Activated T-helper 1 cell treated with Interleukin-2 at 50 U/mL for 16 hours (primary cell): ENCODE measurements around the gene SKIL.
"Not testable (repeated sequence)": the region's sequence is repeated elsewhere in the genome, so short reads cannot be mapped to it uniquely, and the experiment has no call there.

Experiments
- DNase-seq: peaks from one replicate; pipeline ENCODE4 v3.0.0-alpha.2; 2020; ENCODE audit warnings: low read depth

The SKIL gene, protein sequence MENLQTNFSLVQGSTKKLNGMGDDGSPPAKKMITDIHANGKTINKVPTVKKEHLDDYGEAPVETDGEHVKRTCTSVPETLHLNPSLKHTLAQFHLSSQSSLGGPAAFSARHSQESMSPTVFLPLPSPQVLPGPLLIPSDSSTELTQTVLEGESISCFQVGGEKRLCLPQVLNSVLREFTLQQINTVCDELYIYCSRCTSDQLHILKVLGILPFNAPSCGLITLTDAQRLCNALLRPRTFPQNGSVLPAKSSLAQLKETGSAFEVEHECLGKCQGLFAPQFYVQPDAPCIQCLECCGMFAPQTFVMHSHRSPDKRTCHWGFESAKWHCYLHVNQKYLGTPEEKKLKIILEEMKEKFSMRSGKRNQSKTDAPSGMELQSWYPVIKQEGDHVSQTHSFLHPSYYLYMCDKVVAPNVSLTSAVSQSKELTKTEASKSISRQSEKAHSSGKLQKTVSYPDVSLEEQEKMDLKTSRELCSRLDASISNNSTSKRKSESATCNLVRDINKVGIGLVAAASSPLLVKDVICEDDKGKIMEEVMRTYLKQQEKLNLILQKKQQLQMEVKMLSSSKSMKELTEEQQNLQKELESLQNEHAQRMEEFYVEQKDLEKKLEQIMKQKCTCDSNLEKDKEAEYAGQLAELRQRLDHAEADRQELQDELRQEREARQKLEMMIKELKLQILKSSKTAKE

DNA sequence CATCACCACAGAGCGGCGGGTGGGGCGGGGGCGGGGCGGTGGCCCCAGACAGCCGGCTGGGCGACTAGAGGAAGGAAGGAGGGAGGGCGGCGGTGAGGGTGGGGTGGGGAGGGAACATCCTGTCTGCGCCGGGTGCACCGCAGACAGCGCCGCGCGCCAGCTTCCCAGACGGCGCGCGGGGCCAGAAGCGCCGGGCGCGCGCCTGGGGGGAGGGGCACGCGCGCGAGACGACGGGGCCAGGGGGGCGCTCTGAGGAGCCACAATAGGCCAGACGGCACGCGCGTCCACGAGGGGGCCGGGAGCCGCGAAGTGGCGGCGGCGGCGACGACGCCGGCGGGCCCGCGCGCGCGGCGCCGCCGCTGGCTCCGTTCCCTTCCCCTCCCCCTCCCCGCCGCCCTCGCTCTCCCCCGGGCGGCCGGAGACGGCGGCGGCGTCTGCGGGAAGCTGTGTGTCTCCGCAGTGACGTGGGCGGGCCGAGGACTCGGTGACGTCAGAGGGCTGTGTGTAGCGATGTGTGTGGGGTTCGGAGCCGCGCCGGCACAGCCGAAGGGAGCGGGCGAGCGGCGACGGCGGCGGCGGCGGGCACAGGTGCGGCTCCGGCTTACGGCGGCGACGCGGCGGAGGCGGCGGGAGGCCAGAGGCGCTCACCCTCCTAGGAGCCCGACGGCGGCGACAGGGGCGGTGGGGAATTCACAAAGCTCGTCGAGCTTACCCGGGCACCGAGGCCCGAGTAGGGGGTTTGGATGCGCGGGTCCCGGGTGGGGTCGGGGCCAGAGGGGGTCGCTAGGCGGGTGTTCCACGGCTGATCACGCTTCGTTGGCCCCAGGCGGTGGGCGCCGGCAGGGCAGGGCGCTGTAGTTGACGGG, at the start of gene SKIL:
Gene SKIL, plus strand, starts transcription at position 540 of the 866 bp plus-strand sequence. CDS start 2,617 bp downstream, outside the sequence.
- DNase-seq, result peak; percentile 93

DNA sequence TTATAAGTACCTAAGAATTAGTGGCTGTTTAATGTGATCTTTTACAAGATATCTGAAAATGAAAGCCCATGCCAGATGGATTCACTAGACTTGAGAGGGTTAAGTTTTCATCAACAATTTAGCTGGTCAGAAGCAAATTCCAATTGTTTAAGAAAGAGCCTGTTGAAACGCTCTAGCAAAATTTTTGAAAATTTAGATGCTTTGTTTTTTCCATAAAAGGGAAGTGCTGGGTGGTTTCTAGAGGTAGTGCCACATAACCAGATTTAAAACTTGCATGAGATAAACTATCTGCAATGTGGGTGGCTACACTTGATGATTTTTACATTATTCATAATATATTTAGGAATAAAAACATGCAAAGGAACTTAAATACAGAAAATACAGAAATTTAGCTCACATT, 48.5 kb upstream of the SKIL start:
- no peak for DNase-seq

DNA sequence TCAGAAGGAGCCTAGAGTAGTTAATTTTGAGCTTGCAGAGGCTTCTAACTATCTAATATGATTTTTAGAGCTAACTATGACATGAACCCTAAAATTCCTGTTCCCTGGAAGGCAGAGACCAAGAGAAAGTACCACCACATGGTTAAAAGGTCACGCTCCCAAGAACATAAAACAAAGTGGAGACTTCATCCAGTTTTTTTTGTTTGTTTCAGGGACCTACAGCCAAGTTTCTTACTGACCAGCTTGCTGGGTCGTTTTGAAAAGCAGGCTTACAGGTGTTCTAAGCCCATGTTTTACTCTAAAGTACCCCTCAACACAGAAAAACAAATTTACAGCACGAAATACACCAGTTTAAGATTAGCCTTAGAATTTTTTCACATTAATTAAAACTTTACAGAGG, 39.6 kb upstream of the SKIL start:
- no peak for DNase-seq

DNA sequence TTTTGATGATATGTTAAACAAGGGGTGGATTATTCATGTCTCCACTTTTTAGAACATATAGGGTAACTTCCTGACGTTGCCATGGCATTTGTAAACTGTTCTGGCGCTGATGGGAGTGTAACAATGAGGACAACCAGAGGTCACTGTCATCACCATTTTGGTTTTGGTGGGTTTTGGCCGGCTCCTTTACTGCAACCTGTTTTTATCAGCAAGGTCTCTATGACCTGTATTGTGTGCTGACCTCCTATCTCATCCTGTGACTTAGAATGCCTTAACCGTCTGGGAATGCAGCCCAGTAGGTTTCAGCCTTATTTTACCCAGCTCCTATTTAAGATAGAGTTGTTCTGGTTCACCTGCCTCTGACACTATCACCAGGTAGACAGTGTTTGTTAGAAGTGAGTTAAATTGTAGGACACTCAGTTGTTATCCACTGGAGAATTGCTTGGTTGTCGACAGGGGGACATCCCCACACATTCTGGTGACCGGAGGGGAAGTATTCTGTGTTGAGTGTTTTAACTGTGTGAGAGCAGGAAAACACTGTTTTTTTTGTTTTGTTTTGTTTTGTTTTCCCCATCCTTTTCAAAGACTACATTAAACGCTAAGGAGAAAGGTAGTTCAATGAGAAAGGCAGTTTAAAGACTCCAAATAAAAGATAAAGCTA, 36.9 kb upstream of the SKIL start:
- no peak for DNase-seq

DNA sequence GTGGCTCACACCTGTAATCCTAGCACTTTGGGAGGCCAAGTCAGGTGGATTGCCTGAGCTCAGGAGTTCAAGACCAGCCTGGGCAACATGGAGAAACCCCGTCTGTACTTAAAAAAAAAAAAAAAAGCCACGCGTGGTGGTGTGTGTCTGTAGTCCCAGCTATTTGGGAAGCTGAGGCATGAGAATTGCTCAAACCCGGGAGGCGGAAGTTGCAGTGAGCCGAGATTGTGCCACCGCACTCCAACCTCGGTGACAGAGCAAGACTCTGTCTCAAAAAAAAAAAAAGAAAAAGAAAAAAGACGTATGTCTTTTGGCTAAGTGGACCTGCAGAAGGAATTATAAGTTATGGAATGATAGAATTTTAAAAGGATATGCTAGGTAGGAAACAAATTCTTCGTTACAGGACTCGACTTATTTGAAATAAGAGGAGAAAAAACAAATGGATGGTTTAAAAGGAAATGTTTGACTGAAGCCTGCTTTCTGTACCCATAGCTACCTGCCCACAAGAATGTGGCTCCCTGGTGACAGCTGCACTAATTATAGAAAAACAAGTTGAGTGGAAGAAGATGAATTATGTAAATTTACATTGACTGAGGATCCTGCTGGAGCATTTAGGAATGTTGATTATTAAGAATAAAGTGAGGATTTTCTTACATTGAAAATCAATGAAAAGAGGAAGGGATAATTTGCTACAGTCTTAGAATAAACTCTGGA, 36.0 kb upstream of the SKIL start:
- no peak for DNase-seq

DNA sequence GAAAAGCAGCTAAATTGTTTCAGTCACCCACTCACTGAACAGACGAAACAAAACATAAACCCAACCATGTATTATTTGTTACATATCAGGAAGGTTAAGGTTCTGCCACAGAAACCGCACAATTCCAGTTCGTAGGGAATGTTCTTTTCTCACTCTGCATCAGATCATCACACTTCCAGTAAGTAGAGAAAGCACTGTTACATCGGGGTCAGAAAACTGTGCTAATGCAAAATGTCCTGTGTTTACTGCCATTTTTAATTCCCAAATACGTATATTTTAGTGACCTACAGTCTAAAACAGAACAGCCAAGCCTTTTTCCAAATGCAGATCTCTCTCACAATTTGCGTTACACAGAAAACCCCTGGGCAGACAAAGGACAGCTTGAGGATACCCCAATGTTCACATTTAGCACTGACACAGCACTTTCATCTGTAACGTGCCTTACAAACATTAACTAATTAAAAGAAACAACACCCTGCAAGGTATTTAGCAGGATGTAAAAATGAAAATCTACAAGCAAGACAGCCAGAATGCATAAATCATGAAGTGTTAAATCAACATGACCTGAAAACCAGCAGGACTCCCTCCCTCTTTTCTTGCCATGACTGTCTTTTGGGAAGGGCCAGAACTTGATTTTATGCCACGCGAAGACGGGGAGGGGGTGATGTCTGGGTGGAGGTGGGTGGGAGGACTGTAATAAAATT, 34.8 kb upstream of the SKIL start:
- DNase-seq, result no peak

DNA sequence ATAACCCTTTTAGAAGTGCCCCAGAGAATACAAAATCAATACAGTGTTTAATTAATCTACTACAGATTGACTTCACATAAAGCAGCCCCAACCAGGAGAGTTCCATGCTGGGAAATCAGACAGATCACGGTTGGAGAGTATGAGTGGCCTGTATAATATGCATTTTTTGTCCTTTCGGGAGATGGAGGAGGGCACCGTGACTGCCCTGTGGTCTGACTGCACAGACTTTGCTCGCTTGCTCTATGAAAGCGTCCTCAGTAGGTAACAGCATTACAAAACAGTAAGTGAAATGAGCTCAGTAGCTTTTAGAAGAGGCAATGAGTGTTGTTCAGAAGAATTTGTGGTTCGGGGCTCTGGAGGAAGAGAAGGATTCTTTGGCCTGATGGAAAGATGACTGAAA, 34.2 kb upstream of the SKIL start:
- DNase-seq, result no peak

DNA sequence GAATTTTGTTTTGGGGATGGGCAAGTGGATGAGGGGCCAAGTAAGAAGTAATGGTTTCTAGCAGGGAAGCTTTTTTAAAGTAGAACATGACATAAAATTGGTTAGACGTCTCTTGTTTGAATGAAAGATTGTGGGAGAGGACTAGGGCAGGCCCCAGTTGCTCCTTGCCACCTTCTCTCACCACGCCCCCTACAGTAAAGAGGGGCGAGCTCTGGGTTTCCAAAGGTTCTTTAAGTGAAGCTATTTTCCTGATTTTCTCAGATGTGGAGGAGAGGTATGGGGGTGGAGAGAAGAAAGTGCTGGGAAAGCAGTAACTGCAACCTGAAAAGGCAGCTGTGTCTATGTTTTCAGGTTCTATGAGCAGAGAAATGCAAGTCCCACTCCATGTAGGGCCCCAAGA, 32.6 kb upstream of the SKIL start:
- no peak for DNase-seq

DNA sequence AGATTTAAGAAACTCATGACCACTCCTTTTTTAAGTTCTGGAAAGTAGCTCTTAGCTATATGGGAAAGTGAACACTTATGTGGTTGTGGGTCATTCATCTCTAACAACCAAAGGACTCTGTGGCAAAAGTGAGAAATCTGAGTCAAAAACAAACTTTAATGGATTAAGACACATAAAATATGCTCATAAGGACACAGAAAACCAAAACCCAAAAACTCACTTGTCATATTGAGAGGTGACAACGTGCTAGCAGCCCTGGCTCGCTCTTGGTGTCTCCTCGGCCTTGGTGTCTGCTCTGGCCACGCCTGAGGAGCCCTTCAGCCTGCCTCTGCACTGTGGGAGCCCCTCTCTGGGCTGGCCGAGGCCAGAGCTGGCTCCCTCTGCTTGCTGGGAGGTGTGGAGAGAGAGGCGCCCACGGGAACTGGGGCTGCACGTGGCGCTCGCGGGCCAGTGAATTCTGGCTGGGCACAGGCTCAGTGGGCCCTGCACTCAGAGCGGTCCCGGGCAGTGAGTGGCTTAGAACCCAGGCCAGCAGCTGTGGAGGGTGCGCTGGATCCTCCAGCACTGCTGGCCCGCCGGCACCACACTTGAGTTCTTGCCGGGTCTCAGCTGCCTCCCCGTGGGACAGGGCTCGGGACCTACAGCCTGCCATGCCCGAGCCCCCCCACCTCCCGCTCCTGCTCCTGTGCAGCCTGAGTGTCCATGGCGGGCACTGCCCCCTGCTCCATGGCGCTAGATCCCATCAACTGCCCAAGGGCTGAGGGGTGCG, 30.3 kb upstream of the SKIL start:
- no peak for DNase-seq

DNA sequence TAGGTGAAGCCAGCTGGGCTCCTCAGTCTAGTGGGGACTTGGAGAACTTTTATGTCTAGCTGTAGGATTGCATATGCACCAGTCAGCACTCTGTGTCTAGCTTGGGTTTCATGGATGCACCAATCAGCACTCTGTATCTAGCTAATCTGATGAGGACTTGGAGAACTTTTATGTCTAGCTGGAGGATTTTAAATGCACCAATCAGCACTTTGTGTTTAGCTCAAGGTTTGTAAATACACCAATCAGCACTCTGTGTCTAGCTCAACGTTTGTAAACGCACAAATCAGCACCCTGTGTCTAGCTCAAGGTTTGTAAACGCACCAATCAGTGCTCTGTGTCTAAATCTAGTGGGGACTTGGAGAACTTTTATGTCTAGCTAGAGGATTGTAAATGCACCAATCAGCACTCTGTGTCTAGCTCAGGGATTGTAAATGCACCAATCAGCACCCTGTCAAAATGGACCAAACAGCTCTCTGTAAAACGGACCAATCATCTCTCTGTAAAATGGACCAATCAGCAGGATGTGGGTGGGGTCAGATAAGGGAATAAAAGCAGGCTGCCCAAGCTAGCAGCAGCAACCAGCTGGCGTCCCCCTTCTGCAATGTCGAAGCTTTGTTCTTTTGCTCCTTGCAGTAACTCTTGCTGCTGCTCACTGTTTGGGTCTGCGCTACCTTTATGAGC, 29.5 kb upstream of the SKIL start:
- DNase-seq, result not testable (repeated sequence)

DNA sequence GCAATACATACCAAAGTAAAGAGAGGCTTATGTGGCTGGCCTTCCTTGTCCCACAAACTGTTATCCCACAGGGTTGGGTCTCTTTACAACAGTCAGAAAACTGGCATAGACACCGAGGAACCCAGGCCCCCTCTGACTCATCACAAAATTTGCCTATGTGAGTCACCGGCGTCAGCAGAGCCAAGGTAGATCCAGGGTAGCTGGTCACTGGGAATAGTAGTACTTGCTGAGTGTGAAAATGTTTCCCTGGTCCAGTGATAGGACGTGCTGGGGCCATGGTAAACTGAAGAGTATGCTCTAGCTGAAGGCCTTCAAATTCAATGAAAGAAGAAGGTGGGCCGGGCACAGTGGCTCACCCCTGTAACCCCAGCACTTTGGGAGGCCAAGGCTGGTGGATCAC, 27.1 kb upstream of the SKIL start:
- DNase-seq, result no peak

DNA sequence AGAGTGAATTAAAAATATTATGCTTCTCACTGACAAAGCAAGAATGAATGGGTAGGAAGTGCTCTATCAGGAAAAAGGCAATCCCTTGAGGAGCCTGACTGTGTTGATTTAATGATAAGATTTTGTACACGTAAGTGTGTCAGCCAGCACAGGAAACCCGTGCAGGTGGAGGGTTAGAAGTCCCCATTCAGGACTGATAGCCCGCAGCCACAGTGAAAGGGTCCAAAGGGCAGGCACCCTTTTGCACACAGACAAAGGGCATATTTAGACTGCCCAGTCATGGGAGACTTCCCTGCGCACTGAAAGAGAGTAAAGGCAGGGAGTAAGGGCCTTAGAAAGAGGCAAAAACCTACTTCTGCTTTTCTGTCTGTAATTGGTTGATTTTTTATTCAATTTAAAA, 26.4 kb upstream of the SKIL start:
- DNase-seq, result no peak

DNA sequence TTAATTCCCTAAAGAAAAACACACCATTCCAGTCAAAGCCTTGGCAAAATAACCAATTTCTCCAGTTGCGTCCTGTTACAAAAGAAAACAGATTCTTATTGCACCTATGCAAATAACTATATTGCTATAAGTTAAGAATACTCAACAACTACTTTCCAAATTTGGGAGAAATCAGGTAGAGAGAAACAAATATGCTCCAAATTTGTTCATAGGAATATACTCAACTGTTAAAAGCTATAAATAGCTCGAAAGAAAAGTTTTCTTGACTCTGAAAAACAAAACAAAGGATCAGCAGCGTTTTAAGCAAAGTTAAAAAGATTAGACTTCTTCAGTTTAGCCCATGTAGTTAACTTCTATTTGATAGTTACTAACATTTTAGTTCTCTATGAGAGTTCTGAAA, 20.1 kb upstream of the SKIL start:
- no peak for DNase-seq

DNA sequence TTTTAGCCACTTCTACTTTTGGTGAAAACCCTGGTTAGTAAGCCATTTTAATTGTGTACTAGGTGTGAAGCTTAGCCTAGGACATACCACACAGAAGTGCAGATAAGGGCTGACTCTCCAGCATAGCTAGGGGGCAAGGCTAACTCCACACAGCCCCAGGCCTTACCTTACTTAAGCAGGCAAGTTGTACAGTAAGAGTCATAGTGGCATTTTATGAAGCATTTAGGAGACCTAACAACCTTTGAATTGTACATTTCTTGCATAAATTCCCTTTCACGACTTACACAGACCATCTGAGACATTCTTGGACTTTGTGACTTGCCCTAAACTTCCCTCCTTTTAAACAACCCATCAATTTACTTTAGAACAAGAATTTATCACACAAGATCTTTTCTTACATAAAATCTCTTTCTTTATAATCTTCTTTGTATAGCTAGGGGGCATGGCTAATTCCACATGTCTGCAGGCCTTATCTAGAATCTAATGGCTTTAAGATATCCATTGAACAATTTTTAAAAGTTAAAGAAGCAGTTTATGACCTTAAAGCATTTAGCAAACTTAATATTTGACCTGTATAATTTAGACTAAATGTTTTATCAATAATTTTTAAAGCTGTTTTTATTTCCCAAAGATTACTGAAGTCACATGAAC, 18.7 kb upstream of the SKIL start:
- DNase-seq, result no peak

DNA sequence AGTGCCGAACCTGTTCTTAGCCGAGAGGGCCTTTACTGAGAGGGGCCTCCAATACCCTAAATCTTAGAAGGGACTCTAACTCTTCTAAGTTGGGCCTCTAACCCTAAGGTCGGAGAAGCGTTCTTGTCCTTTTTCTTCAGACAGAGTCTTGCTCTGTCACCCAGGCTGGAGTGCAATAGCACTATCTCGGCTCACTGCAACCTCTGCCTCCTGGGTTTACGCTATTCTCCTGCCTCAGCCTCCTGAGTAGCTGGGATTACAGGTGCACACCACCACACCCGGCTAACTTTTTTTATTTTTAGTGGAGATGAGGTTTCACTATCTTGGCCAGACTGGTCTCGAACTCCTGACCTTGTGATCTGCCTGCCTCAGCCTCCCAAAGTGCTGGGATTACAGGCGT, 15.2 kb upstream of the SKIL start:
- not testable (repeated sequence) for DNase-seq

DNA sequence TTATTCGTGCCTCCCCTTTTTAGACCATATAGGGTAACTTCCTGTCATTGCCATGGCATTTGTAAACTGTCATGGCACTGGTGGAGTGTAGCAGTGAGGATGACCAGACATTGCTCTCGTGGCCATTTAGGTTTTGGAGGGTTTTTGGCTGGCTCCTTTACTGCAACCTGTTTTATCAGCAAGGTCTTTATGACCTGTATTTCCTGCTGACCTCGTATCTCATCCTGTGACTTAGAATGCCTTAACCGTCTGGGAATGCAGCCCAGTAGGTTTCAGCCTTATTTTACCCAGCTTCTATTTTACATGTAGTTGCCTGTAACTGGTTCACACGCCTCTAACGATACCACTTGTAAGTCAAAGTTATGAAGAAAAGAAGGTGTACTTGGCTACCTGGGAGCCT, 13.7 kb upstream of the SKIL start:
- not testable (repeated sequence) for DNase-seq

DNA sequence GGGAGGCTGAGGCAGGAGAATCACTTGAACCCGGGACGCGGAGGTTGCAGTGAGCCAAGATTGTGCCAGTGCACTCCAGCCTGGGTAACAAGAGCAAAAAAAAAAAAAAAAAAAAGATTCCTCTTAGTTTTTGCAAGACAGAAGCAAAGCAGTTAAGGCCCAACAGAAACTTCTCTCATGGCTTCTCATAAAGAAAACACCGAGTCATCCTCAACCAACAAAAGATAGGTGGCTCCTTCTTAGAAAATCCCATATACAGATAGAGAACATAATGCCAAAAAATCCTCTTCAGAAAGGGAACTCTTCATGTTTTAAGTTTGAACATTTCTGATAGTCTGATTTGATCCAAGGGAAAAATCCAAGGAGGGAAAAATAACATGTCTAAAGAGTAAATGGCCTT, 12.5 kb upstream of the SKIL start:
- DNase-seq, result no peak

DNA sequence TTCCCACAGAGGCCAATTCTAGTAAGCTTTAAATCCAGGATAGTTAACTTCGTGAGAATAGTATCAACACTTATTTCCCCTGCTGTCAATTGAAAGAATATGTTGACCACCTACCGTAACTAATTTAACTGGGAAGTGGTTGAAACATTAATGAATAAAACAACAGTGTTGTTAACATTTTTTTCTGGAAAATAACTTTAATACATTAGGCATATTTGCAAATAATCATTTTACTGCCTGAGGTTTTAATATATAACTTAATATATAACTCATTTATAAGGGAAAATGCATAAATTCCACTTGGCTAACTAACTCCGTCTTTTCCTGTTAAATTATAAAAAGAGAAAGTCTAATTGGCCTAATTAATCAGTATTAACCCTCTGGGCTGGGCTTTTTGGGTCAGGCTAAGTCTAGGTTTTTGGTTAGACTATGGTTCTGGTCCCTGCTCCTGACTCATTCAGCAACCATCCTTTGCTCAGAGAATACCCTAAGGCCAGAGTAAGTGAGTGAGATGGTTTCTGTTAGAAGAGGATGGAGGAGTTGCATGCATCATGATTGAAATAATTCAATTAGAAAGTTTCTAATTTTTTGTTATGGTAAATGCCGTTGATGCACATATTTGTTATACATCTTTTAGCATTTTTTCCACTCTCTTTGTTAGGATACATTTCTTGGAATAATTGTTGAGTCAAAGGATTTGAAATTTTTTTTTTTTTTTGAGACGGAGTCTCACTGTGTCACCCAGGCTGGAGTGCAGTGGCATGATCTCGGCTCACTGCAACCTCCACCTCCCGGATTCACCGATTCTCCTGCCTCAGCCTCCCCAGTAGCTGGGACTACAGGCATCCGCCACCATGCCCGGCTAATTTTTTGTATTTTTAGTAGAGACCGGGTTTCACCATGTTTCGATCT, 10.8 kb upstream of the SKIL start:
- DNase-seq, result no peak
